Breast epithelium (tissue), 4 donors: Measurements from ENCODE around the gene BPI. TPM values are rescaled to one million over a fixed set of nuclear protein-coding genes. Genes with fewer than 3 reads are reported as not detected.
"Not testable (repeated sequence)": the region's sequence is repeated elsewhere in the genome, so short reads cannot be mapped to it uniquely, and the experiment has no call there.

ENCODE experiments used
- DNase-seq, 2 donors: peaks; one replicate each; pipeline ENCODE4 v3.0.0-alpha.2; 2019; ENCODE audit warnings: low spot score in 2 of 2
- H3K27ac ChIP-seq, 2 donors: fragments of 200-600 bp; sonication (generic) in 1 of 2; one replicate each; pipeline ENCODE4 v1.5.1; 2016 to 2019; ENCODE audit warnings: mild to moderate bottlenecking in 1 of 2
- H3K27me3 ChIP-seq, 2 donors: fragments of 200-600 bp; sonication (generic) in 1 of 2; one replicate each; pipeline versions ENCODE4 v1.5.1 to v1.6.0; 2017 to 2019; ENCODE audit warnings: control low read depth in 1 of 2, mild to moderate bottlenecking in 1 of 2
- H3K36me3 ChIP-seq: fragments of 200-600 bp; one replicate; pipeline ENCODE4 v1.5.1; 2019
- H3K4me1 ChIP-seq, 2 donors: fragments of 200-600 bp; sonication (generic); one replicate each; pipeline ENCODE4 v1.5.1; 2016 to 2019; ENCODE audit warnings: control low read depth in 1 of 2
- H3K4me3 ChIP-seq, 3 donors: fragments of 200-600 bp; sonication (generic); 1 replicate in 2 of 3; 2 replicates in 1 of 3; pipeline ENCODE4 v1.5.1; 2016 to 2019; ENCODE audit warnings: mild to moderate bottlenecking in 3 of 3, moderate library complexity in 2 of 3
- H3K9me3 ChIP-seq, 2 donors: fragments of 200-600 bp; sonication (generic) in 1 of 2; one replicate each; pipeline ENCODE4 v1.5.1; 2016 to 2019; ENCODE audit warnings: control low read depth in 1 of 2
- CTCF ChIP-seq, 3 donors: fragments of 450-650 bp; IDR thresholded peaks; one replicate each; pipeline ENCODE4 v1.5.1; 2016 to 2017; ENCODE audit warnings: antibody characterized with exemption in 3 of 3, mild to moderate bottlenecking in 3 of 3, moderate library complexity in 3 of 3
- POLR2A ChIP-seq: fragments of 450-650 bp; IDR thresholded peaks from one replicate; pipeline ENCODE4 v1.6.1; 2016; ENCODE audit warnings: antibody characterized with exemption, mild to moderate bottlenecking, moderate library complexity
- POLR2AphosphoS5 ChIP-seq, 3 donors: sonication (generic); formaldehyde crosslinking; IDR thresholded peaks; one replicate each; pipeline ENCODE4 v1.6.1; 2017; ENCODE audit warnings: antibody characterized with exemption in 3 of 3
- intact Hi-C: fragments of 100-400 bp; cut with DNase I; formaldehyde crosslinking; loops from one replicate; pipeline ENCODE4 v1.15.1; 2023; ENCODE audit warnings: low total_unique reads
- total RNA-seq, 3 donors: library from RNA; depleted of rRNA; stranded (reverse); fragments of >200 nt; gene quantifications; one replicate each; pipeline ENCODE4 v1.1.0, GENCODE V29; 2016

BPI gene
- under 1 TPM in 1 of 3 donors, not detected in 2; 0.59 TPM for total RNA-seq

DNA sequence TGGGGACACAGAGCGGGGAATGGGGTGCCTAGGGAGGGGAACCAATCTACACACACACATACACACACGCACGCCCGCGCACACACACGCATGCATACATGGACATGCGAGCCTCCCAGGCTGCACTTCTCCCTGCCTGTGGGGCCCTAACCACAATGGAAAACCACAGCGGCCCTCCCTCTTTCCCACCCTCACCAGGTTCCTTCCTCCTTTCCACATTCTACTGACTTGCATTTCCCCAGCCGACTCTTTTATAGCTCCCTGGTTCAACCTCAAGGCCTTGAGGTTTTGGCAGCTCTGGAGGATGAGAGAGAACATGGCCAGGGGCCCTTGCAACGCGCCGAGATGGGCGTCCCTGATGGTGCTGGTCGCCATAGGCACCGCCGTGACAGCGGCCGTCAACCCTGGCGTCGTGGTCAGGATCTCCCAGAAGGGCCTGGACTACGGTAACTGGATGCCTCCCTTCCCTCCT lies at the start of gene BPI:
Gene BPI (plus strand): TSS at position 249 of the 472 bp plus-strand sequence. CDS start 68 bp downstream, at position 317.
- H3K36me3 ChIP-seq, result no peaks in the 10 kb centered on the region
- no peaks in the 10 kb centered on the region for H3K9me3 ChIP-seq
- peak within 1 kb of the TSS in 1 of 2 donors; percentile 12 for H3K27ac ChIP-seq
- H3K4me3 ChIP-seq, result no peak within 1 kb of the TSS
- no peaks in the 10 kb centered on the region for H3K27me3 ChIP-seq
- intact Hi-C loops, result no loop called here
- peak in 1 of 2 donors; percentile 30 for DNase-seq
- TF ChIP-seq CTCF (IDR thresholded peaks at IDR 0.05), result no peak
- TF ChIP-seq POLR2A, result no peak
- TF ChIP-seq POLR2AphosphoS5 (IDR thresholded peaks at IDR 0.05), result no peak
- peaks cover 8 to 15% of the 10 kb centered on the region in 2 donors for H3K4me1 ChIP-seq

DNA sequence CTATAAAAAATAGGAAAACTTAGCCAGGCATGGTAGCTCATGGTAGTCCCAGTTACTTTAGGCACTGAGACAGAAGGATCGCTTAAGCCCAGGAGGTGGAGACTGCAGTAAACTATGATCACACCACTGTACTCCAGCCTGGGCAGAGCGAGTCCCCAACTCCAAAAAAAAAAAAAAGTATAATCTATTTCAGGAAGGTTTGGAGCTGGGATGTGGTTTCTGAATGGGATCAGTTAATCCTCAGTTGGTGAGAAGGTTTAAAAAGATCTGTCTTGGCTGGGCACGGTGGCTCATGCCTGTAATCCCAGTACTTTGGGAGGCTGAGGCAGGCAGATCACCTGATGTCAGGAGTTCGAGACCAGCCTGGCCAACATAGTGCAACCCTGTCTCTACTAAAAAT lies 49.3 kb upstream of the BPI start:
- H3K27me3 ChIP-seq, H3K4me3 ChIP-seq, H3K36me3 ChIP-seq, H3K9me3 ChIP-seq, DNase-seq, intact Hi-C loops, H3K4me1 ChIP-seq: not testable (repeated sequence)
- H3K27ac ChIP-seq, result peak overlapping the region; percentile 75 to 86

- Histone ChIP-seq H3K4me1 (peaks cover 1 to 3% of the 10 kb centered on the region in 2 donors), H3K4me3 (no peak overlapping the region), H3K36me3 (no peaks in the 10 kb centered on the region), H3K27me3 (no peaks in the 10 kb centered on the region), H3K9me3 (no peaks in the 10 kb centered on the region), H3K27ac (peak overlapping the region; percentile 75 to 86)
- no peak for TF ChIP-seq POLR2A
- TF ChIP-seq CTCF (IDR thresholded peaks at IDR 0.05), result no peak
- TF ChIP-seq POLR2AphosphoS5 (IDR thresholded peaks at IDR 0.05), result no peak
- no peak for DNase-seq
- intact Hi-C loops, result no loop called here
These were observed 48.6 kb upstream of the BPI start for GRCh38 chr20:38255393-38255792.

DNA sequence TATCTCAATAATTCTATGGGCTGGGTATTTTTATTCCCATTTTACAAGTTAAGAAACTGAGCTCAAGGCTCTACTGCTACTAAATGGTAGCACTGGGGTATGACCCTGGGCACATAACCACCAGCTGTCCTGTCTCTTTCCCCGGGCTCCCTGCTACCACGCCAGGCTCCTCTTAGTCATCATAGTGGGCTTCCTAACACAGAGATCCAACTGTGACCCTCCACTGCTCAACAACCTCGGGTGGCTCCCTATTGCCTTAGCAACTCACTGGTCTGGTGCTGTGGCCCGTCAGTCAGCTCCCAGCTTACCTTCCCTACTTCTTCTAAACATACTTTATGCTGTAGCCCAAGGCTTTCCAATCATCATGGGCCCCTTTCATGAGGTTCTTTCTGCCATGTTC lies 47.9 kb upstream of the BPI start:
- Histone ChIP-seq H3K9me3 (no peaks in the 10 kb centered on the region), H3K27me3 (no peaks in the 10 kb centered on the region), H3K27ac (peak overlapping the region; percentile 75 to 86), H3K36me3 (no peaks in the 10 kb centered on the region), H3K4me1 (peaks cover 3 to 4% of the 10 kb centered on the region in 2 donors), H3K4me3 (no peak overlapping the region)
- DNase-seq, result no peak
- intact Hi-C loops, result no loop called here
- TF ChIP-seq CTCF (IDR thresholded peaks at IDR 0.05) (no peak), POLR2A (no peak), POLR2AphosphoS5 (IDR thresholded peaks at IDR 0.05) (no peak)

GRCh38 chr20:38256966-38257365 lies 47.0 kb upstream of the BPI start:
- TF ChIP-seq CTCF (IDR thresholded peaks at IDR 0.05) (no peak), POLR2AphosphoS5 (IDR thresholded peaks at IDR 0.05) (no peak), POLR2A (no peak)
- no peak for DNase-seq
- no peaks in the 10 kb centered on the region for H3K36me3 ChIP-seq
- peaks cover 0 to 4% of the 10 kb centered on the region in 2 donors for H3K4me1 ChIP-seq
- intact Hi-C loops, result no loop called here
- no peaks in the 10 kb centered on the region for H3K9me3 ChIP-seq
- peak overlapping the region; percentile 63 to 75 for H3K27ac ChIP-seq
- H3K27me3 ChIP-seq, result no peaks in the 10 kb centered on the region
- H3K4me3 ChIP-seq, result no peak overlapping the region
